K562 (cell line): ENCODE measurements around the gene CALR3.

Experiments used
- CCAR2 ChIP-seq: fragments of 200-400 bp; formaldehyde crosslinking; IDR thresholded peaks from 2 replicates; pipeline ENCODE4 v1.6.1; 2017; ENCODE audit warnings: mild to moderate bottlenecking, low read depth, low read length
- POLR2AphosphoS5 ChIP-seq: IDR thresholded peaks from 2 replicates; pipeline ENCODE4 v1.6.1; 2011; ENCODE audit warnings: mild to moderate bottlenecking, low read depth, low read length, moderate library complexity; ENCODE audit not compliant: control insufficient read depth, insufficient read depth
- RCOR1 ChIP-seq, 2 experiments: IDR thresholded peaks; 2 replicates each; pipeline ENCODE4 v1.6.1; 2012; ENCODE audit warnings: low read depth in 2 of 2, low read length in 2 of 2, borderline replicate concordance in 1 of 2, improper control_type of control experiment in 1 of 2
- ZBTB8A ChIP-seq: fragments of 450-650 bp; IDR thresholded peaks from 2 replicates; pipeline ENCODE4 v1.6.1; 2018; ENCODE audit warnings: mild to moderate bottlenecking, moderate library complexity; ENCODE audit not compliant: partially characterized antibody
- ZKSCAN8 ChIP-seq: fragments of 200-800 bp; sonication (Bioruptor generic); IDR thresholded peaks from 2 replicates; pipeline ENCODE4 v1.6.1; 2016; ENCODE audit warnings: missing genetic modification characterization, missing compliant biosample characterization
- ZNF354B ChIP-seq: fragments of 250-450 bp; sonication (Bioruptor Pico); IDR thresholded peaks from 2 replicates; pipeline ENCODE4 v1.4.0; 2020
- TF ChIP-seq, protein P1 (sequence below), 3 experiments: IDR thresholded peaks in 2 of 3; conservative IDR thresholded peaks in 1 of 3; 2 replicates each; pipeline ENCODE4 v1.5.1; 2011 to 2012; ENCODE audit warnings: low read length in 3 of 3, mild to moderate bottlenecking in 3 of 3, control low read depth in 2 of 3, improper control_type of control experiment in 1 of 3, inconsistent platforms in 1 of 3, low read depth in 1 of 3, mixed read lengths in 1 of 3, moderate library complexity in 1 of 3; ENCODE audit not compliant: insufficient read depth in 2 of 3

DNA sequence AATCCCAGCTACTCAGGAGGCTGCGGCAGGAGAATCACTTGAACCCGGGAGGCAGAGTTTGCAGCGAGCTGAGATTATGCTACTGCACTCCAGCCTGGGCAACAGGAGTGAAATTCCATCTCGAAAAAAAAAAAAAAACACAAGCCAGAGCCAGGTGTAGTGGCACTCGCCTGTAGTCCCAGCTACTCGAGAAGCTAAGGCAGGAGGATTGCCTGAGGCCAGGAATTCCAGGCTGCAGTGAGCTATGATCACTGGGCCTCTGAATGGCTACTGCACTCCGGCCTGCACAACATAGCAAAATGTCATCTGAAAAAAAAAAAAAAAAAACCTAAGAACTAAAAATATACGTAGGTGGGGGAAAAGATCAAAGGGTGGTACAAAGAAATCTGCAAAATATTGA, 43.6 kb downstream of the CALR3 start:
- no peak for TF ChIP-seq ZKSCAN8 (CRISPR knock-in tag)
- TF ChIP-seq CCAR2 = no peak
- TF ChIP-seq RCOR1 (IDR thresholded peaks at IDR 0.05; ENCODE audit: borderline replicate concordance in 1 of 2, low read depth in 2 of 2, low read length in 2 of 2) = no peak
- no peak for TF ChIP-seq ZNF354B (CRISPR knock-in tag)
- no peak for TF ChIP-seq ZBTB8A
- no peak for TF ChIP-seq POLR2AphosphoS5
- TF ChIP-seq, protein P1, sequence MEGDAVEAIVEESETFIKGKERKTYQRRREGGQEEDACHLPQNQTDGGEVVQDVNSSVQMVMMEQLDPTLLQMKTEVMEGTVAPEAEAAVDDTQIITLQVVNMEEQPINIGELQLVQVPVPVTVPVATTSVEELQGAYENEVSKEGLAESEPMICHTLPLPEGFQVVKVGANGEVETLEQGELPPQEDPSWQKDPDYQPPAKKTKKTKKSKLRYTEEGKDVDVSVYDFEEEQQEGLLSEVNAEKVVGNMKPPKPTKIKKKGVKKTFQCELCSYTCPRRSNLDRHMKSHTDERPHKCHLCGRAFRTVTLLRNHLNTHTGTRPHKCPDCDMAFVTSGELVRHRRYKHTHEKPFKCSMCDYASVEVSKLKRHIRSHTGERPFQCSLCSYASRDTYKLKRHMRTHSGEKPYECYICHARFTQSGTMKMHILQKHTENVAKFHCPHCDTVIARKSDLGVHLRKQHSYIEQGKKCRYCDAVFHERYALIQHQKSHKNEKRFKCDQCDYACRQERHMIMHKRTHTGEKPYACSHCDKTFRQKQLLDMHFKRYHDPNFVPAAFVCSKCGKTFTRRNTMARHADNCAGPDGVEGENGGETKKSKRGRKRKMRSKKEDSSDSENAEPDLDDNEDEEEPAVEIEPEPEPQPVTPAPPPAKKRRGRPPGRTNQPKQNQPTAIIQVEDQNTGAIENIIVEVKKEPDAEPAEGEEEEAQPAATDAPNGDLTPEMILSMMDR (IDR thresholded peaks at IDR 0.05 in 2 of 3, conservative IDR thresholded peaks at IDR 0.05 in 1 of 3; ENCODE audit: insufficient read depth in 2 of 3, low read depth in 1 of 3, low read length in 3 of 3) = no peak
